Activated CD8-positive, alpha-beta memory T cell treated with anti-CD3 and anti-CD28 coated beads for 4 hours (primary cell): Measurements from ENCODE around the gene INTS6.
A peak's percentile ranks its signal among the peaks of the same experiment; 100 is the strongest.

Experiments used
- DNase-seq, 2 donors: peaks; one replicate each; pipeline ENCODE4 v3.0.0-alpha.2; 2020; ENCODE audit warnings: low read depth in 2 of 2

INTS6 gene

GRCh38 chr13:51456510-51456909 is 3.7 kb upstream of the INTS6 start:
- no peak for DNase-seq

- no peak for DNase-seq
These were observed 2.7 kb upstream of the INTS6 start for GRCh38 chr13:51455532-51455931.

DNA sequence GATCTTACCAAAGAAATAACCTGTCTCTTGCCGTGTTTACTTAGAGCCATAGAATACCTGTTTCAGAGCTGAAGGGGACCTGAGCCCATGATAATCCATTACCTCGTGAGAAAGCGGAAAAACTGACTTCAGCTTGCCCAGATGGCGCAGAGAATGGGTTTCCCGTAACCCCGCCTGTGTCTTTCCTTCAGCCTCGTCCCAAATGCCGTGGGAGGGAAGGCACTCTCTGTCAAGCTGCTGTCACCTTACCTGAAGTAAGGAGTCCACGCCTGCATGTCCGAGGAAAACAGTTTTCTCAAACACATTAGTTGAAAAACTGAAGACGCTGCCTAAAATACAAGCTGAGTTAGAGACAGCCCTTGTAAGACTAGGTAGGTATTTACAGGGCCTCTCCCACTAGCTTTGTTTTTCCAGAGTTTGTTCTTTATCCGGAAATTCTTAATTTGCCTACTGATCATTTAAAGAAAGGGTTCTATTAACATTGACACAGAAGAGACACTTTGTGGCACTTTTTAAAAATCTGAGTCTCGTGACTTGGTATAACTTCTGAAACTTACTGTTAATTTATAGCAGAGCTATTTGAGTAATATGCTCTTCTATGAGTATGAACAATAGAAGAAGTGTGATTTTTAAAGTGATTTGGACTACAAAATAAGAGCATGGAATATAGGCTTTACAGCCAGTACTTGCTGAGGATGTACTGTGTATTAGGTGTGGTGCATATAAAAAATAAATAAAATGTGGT is 1.3 kb upstream of the INTS6 start:
- no peak for DNase-seq

- peak; percentile 59 to 68 for DNase-seq
These were observed 547 bp upstream of the INTS6 start for GRCh38 chr13:51453207-51453958.

GRCh38 chr13:51451467-51452360 is 1.1 kb downstream of the INTS6 start:
- DNase-seq: peak; percentile 31 to 59

DNA sequence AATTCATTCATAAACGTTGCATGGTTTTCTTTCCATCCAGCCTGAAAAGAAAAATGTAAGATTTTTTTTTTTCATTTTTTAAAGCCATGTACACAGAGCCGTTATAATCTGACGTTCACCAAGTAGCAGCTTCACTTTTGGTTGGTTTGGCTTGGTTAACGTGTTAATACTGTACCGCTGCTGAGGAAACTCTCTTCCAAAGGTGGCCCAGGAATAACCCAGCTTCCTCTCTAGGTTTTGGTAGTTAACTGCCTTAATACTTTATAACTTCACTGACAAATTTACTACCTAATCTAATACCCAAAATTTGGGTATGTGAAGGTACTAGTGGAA is 1.7 kb downstream of the INTS6 start:
- DNase-seq: no peak

- no peak for DNase-seq
These were observed 3.8 kb downstream of the INTS6 start for GRCh38 chr13:51449018-51449417.

GRCh38 chr13:51444922-51445321 is 7.9 kb downstream of the INTS6 start:
- no peak for DNase-seq

DNA sequence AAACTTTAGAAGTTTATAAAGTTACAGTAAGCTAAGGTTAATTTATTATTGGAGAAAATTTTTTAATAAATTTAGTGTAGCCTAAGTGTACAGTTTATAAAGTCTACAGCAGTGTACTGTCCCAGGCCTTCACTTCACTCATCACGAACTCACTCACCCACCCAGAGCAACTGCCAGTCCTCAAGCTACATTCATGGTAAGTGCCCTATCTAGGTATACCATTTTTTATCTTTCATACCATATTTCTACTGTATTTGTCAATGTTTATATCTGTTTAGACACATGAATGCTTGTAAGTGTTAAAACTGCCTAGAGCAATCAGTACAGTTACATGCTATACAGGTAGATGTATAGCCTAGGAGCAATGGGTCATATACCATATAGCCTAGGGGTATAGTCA is 12.5 kb downstream of the INTS6 start:
- no peak for DNase-seq

DNA sequence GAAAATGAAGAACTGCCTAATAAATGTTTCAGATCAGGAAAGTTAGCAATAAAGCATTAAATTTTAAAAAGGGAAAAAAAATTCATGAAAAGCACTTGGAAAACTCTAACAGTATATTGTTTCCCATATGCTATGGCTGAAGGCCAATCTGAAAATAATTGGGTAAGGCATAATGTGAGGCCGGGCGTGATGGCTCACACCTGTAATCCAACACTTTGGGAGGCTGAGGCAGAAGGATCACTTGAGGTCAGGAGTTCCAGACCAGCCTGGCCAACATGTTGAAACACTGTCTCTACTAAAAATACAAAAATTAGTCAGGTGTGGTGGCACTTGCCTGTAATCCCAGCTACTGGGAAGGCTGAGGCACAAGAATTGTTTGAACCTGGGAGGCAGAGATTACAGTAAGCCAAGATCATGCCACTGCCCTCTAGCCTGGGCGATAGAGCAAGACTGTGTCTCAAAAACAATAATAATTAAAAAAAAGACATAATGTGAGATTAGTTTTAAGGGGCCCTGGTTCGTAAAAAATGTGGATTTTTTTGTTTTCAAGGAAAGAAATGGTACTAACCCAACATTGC is 15.2 kb downstream of the INTS6 start:
- DNase-seq: no peak

DNA sequence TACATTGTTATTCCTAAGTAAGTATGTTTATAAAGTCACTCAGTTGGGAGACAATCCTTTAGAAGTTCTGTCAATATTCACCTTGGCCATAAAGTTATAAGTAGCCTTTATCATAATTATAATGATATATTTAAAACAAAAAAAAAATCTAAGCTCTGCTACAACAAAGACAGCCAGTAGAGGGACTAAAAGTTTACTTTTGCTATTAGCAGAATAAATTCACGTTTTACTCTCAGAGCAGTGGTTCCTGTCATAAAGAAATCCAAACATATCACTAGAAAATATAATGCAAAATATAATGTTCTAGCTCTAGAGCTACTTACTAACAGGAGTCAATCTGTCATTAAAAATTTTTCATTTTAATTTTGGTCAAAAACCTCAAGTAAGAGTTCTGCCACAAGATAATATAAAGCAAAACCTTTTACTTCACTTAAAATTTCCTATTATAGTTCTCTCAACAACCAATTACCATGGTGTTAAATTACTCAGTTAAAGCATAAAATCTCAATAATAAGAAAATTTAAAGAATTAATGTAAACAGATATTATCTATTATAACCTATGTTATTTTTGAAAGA is 17.7 kb downstream of the INTS6 start:
- DNase-seq: no peak

DNA sequence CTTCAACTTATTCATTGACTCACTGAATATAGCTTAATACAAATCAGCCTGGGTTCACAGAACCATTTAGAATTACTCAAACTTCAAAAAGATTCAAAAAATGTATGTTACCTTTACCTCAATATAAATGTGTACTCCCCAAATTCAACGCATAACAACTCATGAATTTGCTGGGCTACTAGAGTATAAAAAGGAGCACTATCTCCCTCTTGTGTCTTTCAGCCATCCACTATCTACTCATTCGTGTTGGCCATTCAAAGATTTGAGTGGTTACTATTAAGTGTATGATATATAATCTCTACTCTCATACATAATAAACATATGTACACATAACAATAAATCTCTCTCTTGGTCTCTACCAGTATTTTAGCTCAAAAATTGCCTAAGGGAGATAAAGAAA is 20.3 kb downstream of the INTS6 start:
- no peak for DNase-seq

- no peak for DNase-seq
These were observed 25.9 kb downstream of the INTS6 start for GRCh38 chr13:51426982-51427381.

- DNase-seq: no peak
These were observed 27.3 kb downstream of the INTS6 start for GRCh38 chr13:51425410-51426042.

DNA sequence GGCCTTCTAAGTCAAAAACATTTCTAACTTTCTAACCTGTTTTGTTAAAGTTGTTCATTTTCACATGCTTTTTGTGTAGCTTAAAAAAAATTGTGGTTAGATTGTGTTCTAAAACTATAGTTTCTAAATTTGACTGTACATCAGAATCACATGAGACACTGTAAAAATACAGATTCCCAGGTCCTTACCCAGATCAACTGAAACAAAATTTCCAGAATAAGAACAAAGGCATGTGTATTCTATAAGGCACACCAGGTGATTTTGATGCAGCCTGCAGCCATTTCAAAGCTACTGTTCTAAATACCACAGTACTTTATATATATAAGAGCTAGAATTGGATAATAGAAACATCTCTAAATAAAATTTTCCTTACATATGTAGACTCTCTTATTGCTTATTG is 29.1 kb downstream of the INTS6 start:
- DNase-seq: no peak

DNA sequence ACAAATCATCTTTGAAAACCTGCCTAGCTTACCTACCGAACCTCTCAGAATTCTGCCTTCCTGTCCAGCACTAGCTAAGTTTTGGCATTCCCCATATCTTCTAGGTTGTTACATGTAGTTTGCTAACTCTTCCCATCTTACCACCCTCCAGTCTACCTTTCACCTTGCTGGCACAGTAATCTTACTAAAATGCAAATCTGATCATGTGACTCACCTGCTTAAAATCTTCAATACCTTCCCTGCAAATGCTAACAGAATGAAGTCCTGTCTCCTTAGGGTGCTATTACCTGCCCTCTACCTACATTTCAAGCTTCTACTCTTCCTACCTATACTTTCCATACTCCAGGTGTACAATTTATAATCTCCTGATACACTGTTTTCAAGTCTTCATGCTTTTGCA is 30.4 kb downstream of the INTS6 start:
- no peak for DNase-seq

DNA sequence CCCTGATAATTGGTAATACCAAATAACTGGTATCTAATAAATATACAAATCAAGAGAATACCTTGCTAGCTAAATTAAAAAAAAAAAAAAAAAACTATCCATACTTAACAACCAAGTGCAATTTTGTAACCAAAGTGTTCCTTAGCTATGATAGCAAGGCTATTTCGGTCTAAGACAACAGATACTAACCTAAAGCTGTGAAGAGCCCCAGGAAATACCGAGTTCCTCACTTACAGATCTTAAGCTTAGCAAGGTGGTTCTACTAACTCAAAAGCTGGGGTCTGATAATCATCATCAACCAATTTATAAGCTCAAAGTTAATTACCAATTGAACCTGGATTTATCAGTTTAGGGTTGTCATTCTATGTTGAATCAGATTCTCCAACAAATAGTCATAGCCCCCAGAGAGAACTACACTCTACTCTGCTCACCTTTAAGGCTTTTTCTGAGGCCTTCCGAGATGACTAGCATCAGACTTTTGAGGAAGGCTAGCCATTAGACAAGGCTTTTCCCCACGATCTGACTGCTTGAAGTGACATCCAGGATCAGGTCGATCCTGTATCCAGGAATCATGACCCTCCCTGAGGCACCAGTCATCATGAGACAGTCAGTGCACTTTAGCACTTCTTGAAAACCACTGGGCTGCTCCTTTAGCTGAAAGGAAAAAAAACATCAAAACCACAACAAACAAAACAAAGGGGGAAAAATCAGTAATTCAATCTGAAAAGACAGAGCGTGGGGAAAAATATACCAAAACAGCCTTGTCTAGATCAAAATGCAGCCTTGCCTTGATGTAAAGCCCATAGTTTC is 31.9 kb downstream of the INTS6 start:
- no peak for DNase-seq

DNA sequence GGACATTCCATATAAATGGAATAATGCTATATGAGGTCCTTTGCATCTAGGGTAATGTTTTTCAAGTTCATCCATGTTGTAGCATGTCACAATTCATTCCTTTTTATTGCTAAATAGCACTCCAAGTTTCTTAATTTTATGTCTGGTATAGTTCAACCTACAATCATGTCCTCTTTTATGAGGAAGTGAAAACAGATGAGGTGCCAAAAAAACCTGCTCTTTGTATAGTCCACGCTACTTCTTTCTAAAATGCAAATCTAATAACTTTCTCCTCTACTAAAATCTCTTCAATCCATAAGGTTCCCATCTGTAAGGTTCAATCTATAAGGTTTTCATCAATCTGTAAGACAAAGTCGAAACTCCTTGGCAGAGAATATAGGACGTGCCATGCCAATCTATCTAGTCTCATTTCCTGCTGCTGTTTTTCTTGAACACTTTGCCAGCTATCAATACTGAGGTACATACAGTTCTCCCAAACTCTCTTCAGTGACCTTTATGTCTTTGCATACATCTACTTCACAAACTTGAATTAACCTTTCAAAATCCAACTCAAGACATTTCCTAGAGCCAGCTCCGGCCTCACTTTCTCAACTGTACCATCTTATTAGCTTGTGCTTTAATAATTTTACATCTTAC is 33.7 kb downstream of the INTS6 start:
- no peak for DNase-seq

DNA sequence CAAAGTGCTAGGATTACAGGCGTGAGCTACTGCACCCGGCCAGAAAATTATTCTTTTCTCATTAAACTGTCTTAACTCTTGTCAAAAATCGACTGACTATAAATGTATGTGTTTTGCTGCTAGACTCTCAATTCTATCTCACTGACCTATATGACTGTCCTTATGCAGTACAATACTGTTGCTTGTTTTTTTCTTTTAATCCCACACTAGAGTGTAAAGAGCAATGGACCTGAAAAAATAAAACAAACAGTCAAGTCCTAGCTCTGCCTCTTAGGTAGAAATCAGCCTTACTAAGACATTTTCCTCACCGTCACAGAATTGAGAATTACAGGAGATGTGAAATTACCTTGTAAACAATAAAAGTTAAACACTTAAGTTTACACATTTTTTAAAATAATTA is 35.1 kb downstream of the INTS6 start:
- no peak for DNase-seq

DNA sequence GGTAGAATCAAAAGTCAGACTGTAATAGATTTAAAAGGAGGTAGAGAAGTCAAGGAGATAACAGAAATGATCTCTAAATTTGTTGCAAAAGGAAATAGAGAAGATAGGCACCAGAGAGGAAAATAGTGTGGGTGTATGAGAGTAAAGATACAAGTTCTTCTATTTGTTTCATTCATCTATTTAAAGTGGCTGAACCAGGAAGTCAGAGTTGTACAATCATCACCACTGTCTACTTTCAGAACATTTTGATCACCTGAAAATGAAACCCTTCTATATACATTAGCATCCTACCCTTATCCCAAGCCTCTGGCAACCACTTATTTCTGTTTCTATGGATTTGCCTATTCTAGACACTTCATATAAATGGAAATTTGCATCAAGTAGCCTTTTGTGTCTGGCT is 36.7 kb downstream of the INTS6 start:
- no peak for DNase-seq
